Uterus (tissue), 2 donors: ENCODE measurements around the gene WFDC6.

Experiments used
- POLR2A ChIP-seq, 2 donors: fragments of 450-650 bp; IDR thresholded peaks; one replicate each; pipeline ENCODE4 v1.6.1; 2016; ENCODE audit warnings: antibody characterized with exemption in 2 of 2, mild to moderate bottlenecking in 1 of 2, moderate library complexity in 1 of 2
- TF ChIP-seq, protein P1 (sequence below), 4 experiments: fragments of 200-600 bp in 2 of 4; fragments of 450-650 bp in 2 of 4; sonication (generic) in 2 of 4; IDR thresholded peaks; one replicate each; pipeline ENCODE4 v1.5.1; 2016 to 2019; ENCODE audit warnings: antibody characterized with exemption in 4 of 4, mild to moderate bottlenecking in 2 of 4, moderate library complexity in 1 of 4

DNA sequence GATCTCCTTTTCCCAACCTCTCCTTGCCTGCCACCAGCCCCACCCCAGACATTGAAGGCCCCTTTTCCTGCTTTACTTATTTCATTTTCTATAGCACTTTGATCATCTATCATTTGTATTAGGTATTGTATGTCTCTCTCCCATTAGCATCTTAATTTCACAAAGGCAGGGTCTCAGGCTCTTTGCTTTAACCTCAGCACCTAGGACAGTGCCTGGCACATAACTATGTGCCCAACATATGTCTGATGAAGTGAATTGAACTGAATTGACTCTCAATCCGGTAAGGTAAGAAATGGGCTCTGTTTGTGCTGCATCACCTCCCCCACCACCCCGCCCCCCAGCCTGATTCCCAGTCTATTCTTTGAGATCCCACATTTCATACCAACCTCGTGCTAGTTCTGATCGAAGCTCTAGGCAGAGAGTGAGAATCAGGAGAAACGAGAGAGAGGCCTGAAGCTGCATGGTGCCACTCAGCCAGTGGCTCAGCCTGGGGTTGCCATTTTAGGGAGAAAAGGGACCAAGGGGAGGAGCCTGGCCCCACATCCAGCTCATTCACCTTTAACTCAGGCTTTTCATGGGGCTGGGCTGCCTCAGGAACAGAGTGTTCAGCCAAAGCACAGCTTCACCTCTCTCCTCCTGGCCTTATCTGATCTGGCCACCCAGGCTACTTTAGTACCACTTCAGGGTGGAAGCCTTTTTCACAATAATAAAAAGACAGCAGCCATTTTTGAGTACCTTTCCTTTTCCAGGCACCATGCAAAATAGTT lies 24.0 kb downstream of the WFDC6 start, which contains the start of gene SPINT3:
- TF ChIP-seq, protein P1, sequence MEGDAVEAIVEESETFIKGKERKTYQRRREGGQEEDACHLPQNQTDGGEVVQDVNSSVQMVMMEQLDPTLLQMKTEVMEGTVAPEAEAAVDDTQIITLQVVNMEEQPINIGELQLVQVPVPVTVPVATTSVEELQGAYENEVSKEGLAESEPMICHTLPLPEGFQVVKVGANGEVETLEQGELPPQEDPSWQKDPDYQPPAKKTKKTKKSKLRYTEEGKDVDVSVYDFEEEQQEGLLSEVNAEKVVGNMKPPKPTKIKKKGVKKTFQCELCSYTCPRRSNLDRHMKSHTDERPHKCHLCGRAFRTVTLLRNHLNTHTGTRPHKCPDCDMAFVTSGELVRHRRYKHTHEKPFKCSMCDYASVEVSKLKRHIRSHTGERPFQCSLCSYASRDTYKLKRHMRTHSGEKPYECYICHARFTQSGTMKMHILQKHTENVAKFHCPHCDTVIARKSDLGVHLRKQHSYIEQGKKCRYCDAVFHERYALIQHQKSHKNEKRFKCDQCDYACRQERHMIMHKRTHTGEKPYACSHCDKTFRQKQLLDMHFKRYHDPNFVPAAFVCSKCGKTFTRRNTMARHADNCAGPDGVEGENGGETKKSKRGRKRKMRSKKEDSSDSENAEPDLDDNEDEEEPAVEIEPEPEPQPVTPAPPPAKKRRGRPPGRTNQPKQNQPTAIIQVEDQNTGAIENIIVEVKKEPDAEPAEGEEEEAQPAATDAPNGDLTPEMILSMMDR (IDR thresholded peaks at IDR 0.05) = no peak
- no peak for TF ChIP-seq POLR2A (IDR thresholded peaks at IDR 0.05)
